Limb (tissue), 2 donors: ENCODE measurements around the gene GSKIP.

ENCODE experiments used
- DNase-seq, 2 donors: peaks; one replicate each; pipeline ENCODE4 v3.0.0-alpha.2; 2016; ENCODE audit errors: extremely low spot score in 2 of 2

The GSKIP gene

DNA sequence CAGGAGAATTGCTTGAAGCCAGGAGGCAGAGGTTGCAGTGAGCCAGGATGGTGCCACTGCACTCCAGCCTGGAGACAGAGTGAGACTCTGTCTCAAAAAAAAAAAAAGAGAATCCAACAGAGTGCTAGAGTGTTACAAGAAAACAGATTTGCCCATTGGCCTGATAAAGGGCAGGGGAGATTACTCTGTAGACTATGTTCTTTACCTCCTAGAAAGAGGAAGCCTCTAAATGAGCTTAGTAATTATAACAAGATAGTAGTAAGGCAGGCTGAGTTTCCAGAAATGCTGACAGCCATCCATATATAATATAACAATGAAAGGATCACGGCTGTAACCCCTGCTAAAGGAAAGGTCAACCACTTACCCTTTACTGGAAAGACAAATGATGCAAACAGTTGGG is 53.0 kb downstream of the GSKIP start:
- no peak for DNase-seq

DNA sequence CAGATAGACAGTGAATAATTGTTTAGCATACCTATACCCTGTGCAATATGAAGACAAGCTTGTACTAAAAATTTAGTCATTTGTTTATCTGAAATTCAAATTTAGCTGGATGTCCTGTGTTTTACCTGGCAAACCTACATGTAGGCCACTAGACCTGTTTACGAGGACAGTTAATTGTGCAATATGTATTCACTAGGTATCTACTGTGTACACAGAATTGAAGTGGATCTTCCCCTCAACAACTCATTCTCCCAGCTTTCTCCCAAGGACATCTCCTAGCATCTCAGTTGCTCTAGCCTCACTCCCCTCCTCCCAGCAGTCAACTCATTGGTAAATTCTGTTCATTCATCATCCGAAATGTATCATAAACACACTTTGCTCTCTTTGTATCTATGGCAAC is 53.9 kb downstream of the GSKIP start:
- no peak for DNase-seq

DNA sequence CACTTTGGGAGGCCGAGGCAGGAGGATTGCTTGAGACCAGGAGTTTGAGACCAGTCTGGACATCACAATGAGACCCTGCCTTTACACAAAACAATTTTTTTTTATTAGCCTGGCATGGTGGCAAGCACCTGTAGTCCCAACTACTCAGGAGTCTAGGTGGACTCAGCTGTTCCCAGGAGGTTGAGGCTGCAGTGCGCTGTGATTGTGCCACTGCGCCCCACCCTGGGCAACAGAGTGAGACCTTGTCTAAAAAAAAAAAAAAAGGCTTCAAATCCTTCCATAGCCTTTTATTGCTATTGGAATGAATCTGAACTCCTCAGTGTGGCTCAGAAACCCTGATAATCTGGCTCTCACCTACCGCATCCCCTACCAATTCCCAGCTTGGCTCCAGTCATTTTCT is 54.7 kb downstream of the GSKIP start:
- no peak for DNase-seq

DNA sequence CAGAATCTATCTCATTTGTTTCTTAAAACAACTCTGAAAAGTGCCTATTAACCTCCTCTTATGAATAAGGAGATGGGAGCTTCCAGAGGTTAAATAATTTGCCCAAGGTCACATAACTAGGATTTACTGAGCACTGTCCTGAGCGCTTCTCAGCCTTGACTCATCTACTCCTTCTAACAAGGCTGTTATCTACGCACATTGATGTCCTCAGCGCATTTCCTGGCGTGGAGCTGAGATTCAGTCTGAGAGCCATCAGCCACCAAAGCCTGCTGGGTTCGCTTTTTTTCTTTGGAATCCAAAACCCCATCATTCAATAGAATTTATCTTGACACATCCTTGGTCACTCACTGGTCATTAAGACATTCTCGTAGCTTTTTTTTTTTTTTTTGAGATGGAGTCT is 57.9 kb downstream of the GSKIP start:
- DNase-seq, result no peak

DNA sequence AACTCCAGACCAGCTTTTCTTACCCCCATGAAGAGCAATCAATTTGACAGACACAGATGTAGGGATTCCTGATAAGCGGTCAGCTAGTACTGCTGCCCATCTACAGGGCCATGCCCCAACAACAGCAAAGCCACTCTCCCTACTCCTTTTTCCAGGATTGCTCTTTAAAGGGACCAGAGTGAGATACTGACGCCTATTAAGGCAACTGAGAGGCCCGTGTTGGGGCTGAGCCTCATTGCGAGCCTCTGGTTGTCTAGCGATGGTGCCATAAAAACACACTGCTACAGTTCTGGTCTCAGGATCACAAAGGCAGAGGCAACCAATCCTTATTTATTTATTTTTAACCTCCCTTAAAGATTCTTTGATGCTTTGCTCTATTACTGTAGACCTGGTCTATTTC is 59.7 kb downstream of the GSKIP start:
- DNase-seq, result no peak

DNA sequence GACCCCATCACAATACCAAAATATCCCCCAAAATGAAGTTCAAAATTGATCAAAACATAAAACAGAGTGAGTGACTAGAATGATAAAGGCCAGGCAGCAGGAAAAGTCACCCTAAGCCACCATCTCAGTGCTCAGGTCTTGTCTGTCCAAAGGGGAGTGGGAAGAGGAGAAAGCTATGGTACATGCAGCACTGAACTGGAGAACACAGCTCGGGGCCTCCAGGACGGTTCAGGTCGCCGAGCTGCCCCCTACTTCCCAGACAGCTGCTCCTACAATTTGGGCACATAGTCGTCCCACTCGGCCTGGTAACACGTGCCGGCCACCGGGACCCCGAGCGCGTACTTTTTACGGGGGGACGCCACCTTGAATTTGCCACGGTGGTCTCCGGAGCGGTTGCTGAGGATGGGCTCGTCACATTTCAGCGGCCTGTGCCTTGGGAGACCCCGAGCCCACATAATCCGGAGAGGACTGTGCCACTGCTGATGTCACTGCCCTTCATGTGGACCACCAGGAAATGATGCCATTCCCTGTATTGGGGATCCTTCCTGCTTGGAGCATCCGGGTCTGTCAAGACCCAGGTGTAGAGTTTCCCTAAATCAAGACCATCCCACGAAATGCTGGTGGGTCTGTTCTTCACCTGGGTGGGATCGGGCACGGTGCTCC is 60.3 kb downstream of the GSKIP start:
- peak in 1 of 2 donors; percentile 38 for DNase-seq

DNA sequence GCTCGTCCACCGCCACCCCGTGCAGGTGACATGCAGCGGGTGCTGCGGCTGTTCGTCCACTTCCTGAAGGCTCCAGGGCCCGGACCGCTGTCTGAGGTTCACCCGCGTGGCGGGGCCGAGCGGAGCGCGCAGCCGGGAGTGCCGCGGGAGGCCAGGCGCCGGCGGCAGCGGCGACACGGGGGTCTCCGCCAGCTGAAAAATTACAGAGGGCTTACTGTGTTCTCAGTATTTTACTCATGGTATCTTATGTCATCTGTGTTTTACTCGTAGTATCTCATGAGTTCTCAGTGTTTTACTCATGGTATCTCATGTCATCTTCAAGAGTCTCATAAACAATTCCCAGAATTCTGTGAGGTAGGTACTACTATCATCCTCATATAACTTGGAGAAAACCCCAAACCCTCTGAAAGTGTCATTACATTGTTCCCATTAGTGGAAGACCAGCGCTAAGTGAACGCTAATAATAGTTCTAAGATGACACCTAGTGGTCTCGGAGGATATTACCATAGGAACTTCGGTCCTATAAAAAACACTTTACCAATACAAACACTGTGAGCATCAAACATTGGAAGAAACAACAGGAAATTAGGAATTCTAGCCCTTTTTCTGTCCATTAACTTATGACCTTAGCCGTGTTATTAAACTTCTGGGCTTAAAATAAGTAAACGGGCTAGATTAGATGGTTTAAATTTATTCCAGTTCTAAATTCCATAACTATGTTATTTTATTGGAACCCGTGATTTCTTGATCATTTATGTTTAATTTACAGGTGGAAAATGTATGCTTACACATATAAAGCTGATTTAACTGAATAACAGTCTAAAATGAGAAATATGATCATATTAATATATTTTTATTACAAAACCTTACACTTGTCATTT is 61.0 kb downstream of the GSKIP start:
- DNase-seq, result peak; percentile 50 to 92

DNA sequence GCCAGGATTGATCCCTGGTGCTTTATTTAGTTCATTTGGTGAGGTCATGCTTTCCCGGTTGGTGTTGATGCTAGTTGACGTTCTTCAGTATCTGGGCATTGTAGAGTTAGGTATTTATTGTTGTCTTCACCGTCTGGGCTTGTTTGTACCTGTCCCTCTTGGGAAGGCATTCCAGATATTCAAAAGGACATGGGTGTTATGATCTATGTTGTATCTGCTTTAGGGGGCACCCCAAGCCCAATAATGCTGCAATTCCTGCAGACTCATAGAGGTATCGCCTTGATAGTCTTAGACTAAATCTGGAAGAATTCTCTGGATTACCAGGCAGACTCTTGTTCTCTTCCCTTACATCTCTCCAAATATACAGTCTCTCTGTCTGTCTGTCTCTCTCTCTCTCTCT is 70.7 kb downstream of the GSKIP start:
- no peak for DNase-seq
